Suprapubic skin (tissue), 3 donors: ENCODE measurements around the gene NPAS1.

ENCODE experiments used
- CTCF ChIP-seq, 2 donors: fragments of 200-600 bp in 1 of 2; fragments of 450-650 bp in 1 of 2; sonication (generic) in 1 of 2; IDR thresholded peaks; one replicate each; pipeline ENCODE4 v1.5.1; 2016 to 2019; ENCODE audit warnings: antibody characterized with exemption in 2 of 2, mild to moderate bottlenecking in 1 of 2, moderate library complexity in 1 of 2
- POLR2AphosphoS5 ChIP-seq, 3 donors: sonication (generic); formaldehyde crosslinking; IDR thresholded peaks; one replicate each; pipeline ENCODE4 v1.6.1; 2017; ENCODE audit warnings: antibody characterized with exemption in 3 of 3

- TF ChIP-seq POLR2AphosphoS5 (IDR thresholded peaks at IDR 0.05) (no peak), CTCF (IDR thresholded peaks at IDR 0.05) (no peak)
Measured at GRCh38 chr19:47066376-47067214, 47.0 kb downstream of the NPAS1 start.
